IMR-90 (cell line): ENCODE data around the gene NOTCH3. TPM values are rescaled to one million over a fixed set of nuclear protein-coding genes. Genes with fewer than 3 reads are reported as not detected.

Experiments
- ATAC-seq: fragments of 200-7000 bp; cut with Tn5 transposase; 2 replicates; pipeline ENCODE4 v1.9.1; 2020; ENCODE audit warnings: low read depth, mild to moderate bottlenecking, moderate library complexity
- BruUV-seq: library from RNA; stranded (reverse); fragments of 400-500 nt; replicated peaks from 2 replicates; lab custom pipeline; 2021; lab: Mats Ljungman, UMichigan
- CTCF ChIA-PET: fragments of 300-600 bp; formaldehyde crosslinking; extraction: SDS; loops from one replicate; lab custom pipeline; 2021; ENCODE audit warnings: antibody characterized with exemption; lab: Yijun Ruan, JAX
- POLR2A ChIA-PET: fragments of 300-600 bp; sonication (Branson Sonifier 250); formaldehyde crosslinking; loops from one replicate; lab custom pipeline; 2022; ENCODE audit warnings: antibody characterized with exemption; ENCODE audit not compliant: unreplicated experiment; lab: Charles Lee
- DNase-seq: peaks from one replicate; pipeline ENCODE4 v3.0.0; 2013
- H2AFZ ChIP-seq: replicated peaks from 2 replicates; pipeline ENCODE3; 2013; ENCODE audit warnings: low read length, mild to moderate bottlenecking; ENCODE audit not compliant: poor library complexity
- H2AK5ac ChIP-seq: 2 replicates; pipeline ENCODE4 v1.6.1; 2013; ENCODE audit warnings: low read depth, low read length, inconsistent platforms
- H2AK9ac ChIP-seq: replicated peaks from 2 replicates; pipeline ENCODE3; 2013; ENCODE audit warnings: mild to moderate bottlenecking, low read depth, low read length, moderate library complexity; ENCODE audit not compliant: poor library complexity
- H2BK120ac ChIP-seq: 2 replicates; pipeline ENCODE4 v1.6.1; 2013; ENCODE audit warnings: low read depth, low read length, inconsistent platforms
- H2BK15ac ChIP-seq: 3 replicates; pipeline ENCODE4 v1.6.1; 2013; ENCODE audit warnings: low read depth, low read length, inconsistent platforms
- H2BK20ac ChIP-seq: 2 replicates; pipeline ENCODE4 v1.6.1; 2013; ENCODE audit warnings: low read depth, mild to moderate bottlenecking, inconsistent platforms, low read length, moderate library complexity
- H2BK5ac ChIP-seq: 2 replicates; pipeline ENCODE4 v1.6.1; 2013; ENCODE audit warnings: mild to moderate bottlenecking, low read depth, low read length, inconsistent platforms; ENCODE audit not compliant: poor library complexity, severe bottlenecking
- H3K14ac ChIP-seq: replicated peaks from 2 replicates; pipeline ENCODE4 v1.6.1; 2013; ENCODE audit warnings: low read depth, low read length, inconsistent platforms
- H3K18ac ChIP-seq: 2 replicates; pipeline ENCODE4 v1.6.1; 2013; ENCODE audit warnings: low read depth, low read length, control low read depth
- H3K23ac ChIP-seq: 2 replicates; pipeline ENCODE4 v1.6.1; 2013; ENCODE audit warnings: low read depth, low read length, inconsistent platforms
- H3K27ac ChIP-seq: 2 replicates; pipeline ENCODE4 v1.5.1; 2013; ENCODE audit warnings: mild to moderate bottlenecking, control low read depth, low read length; ENCODE audit not compliant: insufficient read depth
- H3K27me3 ChIP-seq: 2 replicates; pipeline ENCODE4 v1.6.1; 2013; ENCODE audit warnings: low read length; ENCODE audit not compliant: control insufficient read depth, insufficient read depth
- H3K36me3 ChIP-seq: 2 replicates; pipeline ENCODE4 v1.6.1; 2013; ENCODE audit warnings: low read length, mixed read lengths; ENCODE audit not compliant: control insufficient read depth, insufficient read depth
- H3K4ac ChIP-seq: 2 replicates; pipeline ENCODE4 v1.6.1; 2013; ENCODE audit warnings: low read depth, low read length, inconsistent platforms
- H3K4me1 ChIP-seq: 2 replicates; pipeline ENCODE4 v1.6.1; 2013; ENCODE audit warnings: low read length, mixed read lengths; ENCODE audit not compliant: control insufficient read depth, insufficient read depth
- H3K4me2 ChIP-seq: 2 replicates; pipeline ENCODE4 v1.6.1; 2013; ENCODE audit warnings: low read depth, mild to moderate bottlenecking, control low read depth, low read length, moderate library complexity
- H3K4me3 ChIP-seq: 2 replicates; pipeline ENCODE4 v1.5.1; 2013; ENCODE audit warnings: low read depth, mild to moderate bottlenecking, control low read depth, low read length, moderate library complexity; ENCODE audit not compliant: insufficient read depth
- H3K56ac ChIP-seq: 2 replicates; pipeline ENCODE4 v1.6.1; 2013; ENCODE audit warnings: low read length, inconsistent platforms; ENCODE audit not compliant: insufficient read depth; ENCODE audit errors: extremely low read depth
- H3K79me1 ChIP-seq, 2 experiments: 2 replicates each; pipeline ENCODE4 v1.6.1; 2013; ENCODE audit warnings: low read length in 2 of 2, inconsistent platforms in 1 of 2, low read depth in 1 of 2
- H3K9ac ChIP-seq: 2 replicates; pipeline ENCODE4 v1.6.1; 2013; ENCODE audit warnings: low read depth, low read length, control low read depth
- H3K9me1 ChIP-seq: 2 replicates; pipeline ENCODE4 v1.6.1; 2013; ENCODE audit warnings: low read length, inconsistent platforms; ENCODE audit not compliant: insufficient read depth
- H3K9me3 ChIP-seq: 2 replicates; pipeline ENCODE4 v1.6.1; 2013; ENCODE audit warnings: low read length; ENCODE audit not compliant: control insufficient read depth, insufficient read depth
- H4K20me1 ChIP-seq: 2 replicates; pipeline ENCODE4 v1.6.1; 2013; ENCODE audit warnings: low read length, inconsistent platforms; ENCODE audit not compliant: insufficient read depth
- H4K5ac ChIP-seq: 2 replicates; pipeline ENCODE4 v1.6.1; 2013; ENCODE audit warnings: mild to moderate bottlenecking, low read depth, low read length, control low read depth
- H4K8ac ChIP-seq, 2 experiments: 2 replicates each; pipeline ENCODE4 v1.6.1; 2013; ENCODE audit warnings: low read depth in 2 of 2, low read length in 2 of 2, control low read depth in 1 of 2, inconsistent platforms in 1 of 2
- H4K91ac ChIP-seq: 2 replicates; pipeline ENCODE4 v1.6.1; 2013; ENCODE audit warnings: low read depth, low read length, inconsistent platforms; ENCODE audit not compliant: insufficient read depth
- CEBPB ChIP-seq: IDR thresholded peaks from 2 replicates; pipeline ENCODE4 v1.6.1; 2012; ENCODE audit warnings: low read depth, low read length, improper control_type of control experiment
- CHD1 ChIP-seq: IDR thresholded peaks from 2 replicates; pipeline ENCODE4 v1.6.1; 2012; ENCODE audit warnings: low read depth, low read length, improper control_type of control experiment
- FOS ChIP-seq: fragments of 150-350 bp; IDR thresholded peaks from 2 replicates; pipeline ENCODE4 v1.6.1; 2016; ENCODE audit warnings: low read depth, low read length
- MAFK ChIP-seq: IDR thresholded peaks from 2 replicates; pipeline ENCODE4 v1.6.1; 2012; ENCODE audit warnings: low read depth, low read length, improper control_type of control experiment
- MAZ ChIP-seq: IDR thresholded peaks from 2 replicates; pipeline ENCODE4 v1.6.1; 2012; ENCODE audit warnings: low read depth, mild to moderate bottlenecking, low read length, improper control_type of control experiment, moderate library complexity, borderline replicate concordance
- MXI1 ChIP-seq: IDR thresholded peaks from 2 replicates; pipeline ENCODE4 v1.6.1; 2012; ENCODE audit warnings: low read depth, mild to moderate bottlenecking, low read length, moderate library complexity, borderline replicate concordance
- NFE2L2 ChIP-seq: fragments of 150-350 bp; IDR thresholded peaks from 2 replicates; pipeline ENCODE4 v1.6.1; 2016; ENCODE audit warnings: low read depth, mild to moderate bottlenecking, low read length
- RAD21 ChIP-seq: IDR thresholded peaks from 2 replicates; pipeline ENCODE4 v1.6.1; 2012; ENCODE audit warnings: low read length, improper control_type of control experiment
- RCOR1 ChIP-seq: IDR thresholded peaks from 2 replicates; pipeline ENCODE4 v1.6.1; 2012; ENCODE audit warnings: mild to moderate bottlenecking, low read length, improper control_type of control experiment; ENCODE audit not compliant: insufficient replicate concordance
- RFX5 ChIP-seq: IDR thresholded peaks from 2 replicates; pipeline ENCODE4 v1.8.0; 2012; ENCODE audit warnings: low read depth, mild to moderate bottlenecking, low read length, moderate library complexity
- SMC3 ChIP-seq: fragments of 150-350 bp; IDR thresholded peaks from 2 replicates; pipeline ENCODE4 v1.6.1; 2016; ENCODE audit warnings: low read depth, mild to moderate bottlenecking, antibody characterized with exemption, low read length, moderate library complexity
- WGBS, 2 experiments: methylation state at CpG; one replicate each; pipeline versions ENCODE4 v1.1.5 to v1.1.7; 2013; ENCODE audit warnings: missing lambda C conversion rate in 2 of 2; ENCODE audit not compliant: insufficient read length in 1 of 2; ENCODE audit errors: extremely low coverage in 2 of 2; 5-methylcytosine and 5-hydroxymethylcytosine counted together
- dilution Hi-C: fragments of 300-500 bp; cut with HindIII; formaldehyde crosslinking; loops from one replicate; pipeline ENCODE4 v1.14.3; 2018; ENCODE audit warnings: low sequenced_read_pairs; ENCODE audit not compliant: unreplicated experiment
- in situ Hi-C: fragments of 300-500 bp; cut with MboI; formaldehyde crosslinking; loops from 3 replicates; pipeline ENCODE4 v1.14.3; 2019; ENCODE audit warnings: low sequenced_read_pairs, inconsistent platforms, mixed read lengths
- intact Hi-C: fragments of 100-400 bp; cut with micrococcal nuclease; formaldehyde crosslinking; loops from 2 replicates; pipeline ENCODE4 v1.10.0; 2022
- polyA plus RNA-seq, 3 experiments: library from polyadenylated mRNA; depleted of rRNA; stranded (reverse); fragments of >200 nt; gene quantifications; 2 replicates each; pipeline ENCODE4 v1.2.3, GENCODE V29; 2012; ENCODE audit warnings: low replicate concordance in 1 of 3
- total RNA-seq: library from RNA; depleted of rRNA; stranded (reverse); fragments of >200 nt; gene quantifications from 2 replicates; pipeline ENCODE4 v1.2.3, GENCODE V29; 2012
- TF ChIP-seq, protein P1 (sequence below): conservative IDR thresholded peaks from 2 replicates; pipeline ENCODE4 v1.5.1; 2012; ENCODE audit warnings: mild to moderate bottlenecking, low read depth, low read length, improper control_type of control experiment

The NOTCH3 gene
- total and polyA plus RNA-seq, 2 of the 4 experiments (the other 2 are of a cell fraction), result 5.9 to 25.1 TPM

DNA sequence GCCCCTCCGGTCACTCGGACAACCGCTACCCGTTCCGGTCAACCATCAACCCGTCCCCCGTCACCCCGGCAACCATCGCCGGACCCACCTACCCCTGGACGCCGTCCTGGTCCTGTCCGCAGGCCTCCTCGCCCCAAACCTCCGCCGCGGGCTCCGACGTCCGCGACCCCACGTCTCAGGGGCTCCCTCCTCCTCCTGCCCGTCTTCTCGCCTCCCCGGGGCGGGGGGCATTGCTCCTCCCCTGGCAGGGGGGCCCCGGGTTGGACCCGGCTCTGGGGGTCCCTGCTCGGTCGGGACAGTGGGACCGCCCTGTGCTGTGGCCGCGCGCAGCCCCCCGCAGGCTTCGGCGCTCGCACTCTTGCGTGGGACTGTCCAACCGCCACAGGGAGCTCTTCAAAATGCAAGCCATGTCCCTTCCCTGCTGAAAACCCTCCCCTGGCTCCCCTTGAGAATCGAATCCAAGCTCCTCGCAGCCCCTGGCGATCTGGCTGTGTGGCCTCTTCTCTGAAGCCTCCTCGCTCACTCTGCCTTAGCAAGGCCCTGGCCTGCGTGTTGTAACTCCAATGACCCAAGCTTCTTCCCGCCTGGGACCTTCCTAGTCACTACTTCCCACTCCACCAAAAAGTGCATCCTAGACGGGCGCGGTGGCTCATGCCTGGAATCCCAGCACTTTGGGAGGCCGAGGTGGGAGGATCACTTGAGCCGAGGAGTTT, 23.0 kb upstream of the NOTCH3 start:
- H3K27ac ChIP-seq, result peak overlapping the region; percentile 74
- DNase-seq (no peak), ATAC-seq (peak; percentile 7)
- peak overlapping the region; percentile 60; the same call in 1 of the 2 replicates for H3K23ac ChIP-seq
- H2AK5ac ChIP-seq, result peak overlapping the region; percentile 36
- peaks cover 8% of the 10 kb centered on the region for H3K4me1 ChIP-seq
- peak overlapping the region; percentile 42; the same call in 1 of the 2 replicates for H4K91ac ChIP-seq
- POLR2A ChIA-PET, result no interaction called here
- peak overlapping the region; percentile 5; the same call in 1 of the 2 replicates for H4K5ac ChIP-seq
- H2BK20ac ChIP-seq, result no peak overlapping the region
- no peak overlapping the region for H2BK15ac ChIP-seq
- H3K4ac ChIP-seq, result peak overlapping the region; percentile 81
- TF ChIP-seq RFX5 (no peak), CEBPB (no peak), MXI1 (no peak), NFE2L2 (no peak), RCOR1 (no peak), FOS (no peak), CHD1 (no peak), MAFK (no peak), RAD21 (no peak), SMC3 (no peak), MAZ (no peak)
- TF ChIP-seq, protein P1, sequence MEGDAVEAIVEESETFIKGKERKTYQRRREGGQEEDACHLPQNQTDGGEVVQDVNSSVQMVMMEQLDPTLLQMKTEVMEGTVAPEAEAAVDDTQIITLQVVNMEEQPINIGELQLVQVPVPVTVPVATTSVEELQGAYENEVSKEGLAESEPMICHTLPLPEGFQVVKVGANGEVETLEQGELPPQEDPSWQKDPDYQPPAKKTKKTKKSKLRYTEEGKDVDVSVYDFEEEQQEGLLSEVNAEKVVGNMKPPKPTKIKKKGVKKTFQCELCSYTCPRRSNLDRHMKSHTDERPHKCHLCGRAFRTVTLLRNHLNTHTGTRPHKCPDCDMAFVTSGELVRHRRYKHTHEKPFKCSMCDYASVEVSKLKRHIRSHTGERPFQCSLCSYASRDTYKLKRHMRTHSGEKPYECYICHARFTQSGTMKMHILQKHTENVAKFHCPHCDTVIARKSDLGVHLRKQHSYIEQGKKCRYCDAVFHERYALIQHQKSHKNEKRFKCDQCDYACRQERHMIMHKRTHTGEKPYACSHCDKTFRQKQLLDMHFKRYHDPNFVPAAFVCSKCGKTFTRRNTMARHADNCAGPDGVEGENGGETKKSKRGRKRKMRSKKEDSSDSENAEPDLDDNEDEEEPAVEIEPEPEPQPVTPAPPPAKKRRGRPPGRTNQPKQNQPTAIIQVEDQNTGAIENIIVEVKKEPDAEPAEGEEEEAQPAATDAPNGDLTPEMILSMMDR, result no peak
- WGBS, 2 experiments, result 18% methylated on average over 13 of the region's 51 CpGs; no CpG with 5 or more reads in 1 of the 2 experiments
- peak overlapping the region; percentile 91 for H2AK9ac ChIP-seq
- H2AFZ ChIP-seq, result peak overlapping the region; percentile 98
- intact Hi-C loops (no loop called here), in situ Hi-C loops (no loop called here), dilution Hi-C loops (no loop called here)
- H2BK5ac ChIP-seq, result peak overlapping the region; percentile 45
- no peaks in the 10 kb centered on the region for H3K27me3 ChIP-seq
- H3K79me1 ChIP-seq, result peaks cover 0 to 8% of the 10 kb centered on the region in 2 experiments; a peak in 1 of 4 replicates
- CTCF ChIA-PET, result no interaction called here
- no peak overlapping the region for H3K18ac ChIP-seq
- no peaks in the 10 kb centered on the region for H4K20me1 ChIP-seq
- no peaks in the 10 kb centered on the region for H3K36me3 ChIP-seq
- H3K9ac ChIP-seq, result peak overlapping the region; percentile 73
- peaks cover 3% of the 10 kb centered on the region; the same call in 1 of the 2 replicates for H3K9me1 ChIP-seq
- peak overlapping the region; percentile 76 for H3K4me2 ChIP-seq
- H3K56ac ChIP-seq, result no peak overlapping the region
- H3K9me3 ChIP-seq, result no peaks in the 10 kb centered on the region
- peak overlapping the region; percentile 72; the same call in 1 of the 2 replicates for H3K14ac ChIP-seq
- no TSS peak for BruUV-seq
- peak overlapping the region; percentile 58 to 89 for H4K8ac ChIP-seq
- H3K4me3 ChIP-seq, result peak overlapping the region; percentile 73
- 0 out of 2 replicates have a peak overlapping the region, but pooled peaks have one; percentile 6 for H2BK120ac ChIP-seq
